Measurements from ENCODE around the gene CD3D. TPM values are rescaled to one million over a fixed set of nuclear protein-coding genes. Genes with fewer than 3 reads are reported as not detected.

CD3D gene
- total RNA-seq, 1 experiment from 2014 or later = 3.7 TPM

DNA sequence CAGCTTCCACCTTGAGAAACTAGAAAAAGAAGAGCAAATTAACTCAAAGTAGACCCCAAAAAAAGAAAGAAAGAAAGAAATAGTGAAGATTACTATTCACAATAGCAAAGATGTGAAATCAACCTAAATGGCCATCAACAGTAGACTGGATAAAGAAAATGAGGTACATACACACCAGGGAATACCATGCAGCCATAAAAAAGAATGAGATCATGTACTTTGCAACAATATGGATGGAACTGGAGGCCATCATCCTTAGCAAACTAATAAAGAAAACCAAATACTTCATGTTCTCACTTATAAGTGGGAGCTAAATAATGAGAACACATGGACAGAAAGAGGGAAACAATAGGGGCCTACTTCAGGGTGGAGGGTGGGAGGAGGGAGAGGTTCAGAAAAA, 13.8 kb downstream of the CD3D start:
- H2AFZ ChIP-seq (ENCODE audit: low read length) = no peak overlapping the region
- H3K79me2 ChIP-seq (ENCODE audit: low read length) = no peaks in the 10 kb centered on the region
- H4K20me1 ChIP-seq (ENCODE audit: insufficient read depth, low read depth, low read length) = no peaks in the 10 kb centered on the region
- H3K4me2 ChIP-seq (ENCODE audit: low read depth, low read length, poor library complexity, severe bottlenecking) = no peak overlapping the region
- no peaks in the 10 kb centered on the region; the same call in 1 of the 2 replicates for H3K9me2 ChIP-seq (replicated peaks; ENCODE audit: insufficient read depth, low read length)
- no peak overlapping the region for H3K9ac ChIP-seq (ENCODE audit: low read length)
- H3K27ac ChIP-seq (ENCODE audit: low read length) = no peak overlapping the region
- no peak overlapping the region for H3K4me3 ChIP-seq (ENCODE audit: low read length)
- no peaks in the 10 kb centered on the region for H3K36me3 ChIP-seq (ENCODE audit: insufficient read depth, low read length)
- no peaks in the 10 kb centered on the region for H3K9me3 ChIP-seq (ENCODE audit: low read length)
- no peaks in the 10 kb centered on the region for H3K27me3 ChIP-seq (ENCODE audit: low read length)
- H3K4me1 ChIP-seq (ENCODE audit: low read length) = no peaks in the 10 kb centered on the region
- no peak for DNase-seq

DNA sequence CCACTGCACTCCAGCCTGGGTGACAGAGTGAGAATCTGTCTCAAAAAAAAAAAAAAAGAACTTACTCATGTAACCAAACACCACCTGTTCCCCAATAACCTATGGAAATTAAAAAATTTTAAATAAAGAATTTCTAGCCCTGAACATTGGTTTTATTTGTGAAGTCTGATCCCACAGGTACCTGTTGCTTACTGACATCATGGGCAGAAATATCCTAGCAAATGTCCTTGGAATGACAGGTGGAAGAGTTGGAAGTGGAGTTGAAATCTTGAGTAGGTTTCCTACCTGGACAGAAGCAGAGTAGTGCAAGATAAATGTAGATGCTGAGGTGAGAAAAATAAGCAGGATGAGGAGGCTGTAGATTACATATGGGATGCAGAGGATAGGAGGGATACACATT, 17.2 kb downstream of the CD3D start:
- H3K9me2 ChIP-seq (replicated peaks; ENCODE audit: insufficient read depth, low read length) = no peaks in the 10 kb centered on the region
- H3K79me2 ChIP-seq (ENCODE audit: low read length) = no peaks in the 10 kb centered on the region
- no peak overlapping the region for H2AFZ ChIP-seq (ENCODE audit: low read length)
- no peak overlapping the region for H3K4me2 ChIP-seq (ENCODE audit: low read depth, low read length, poor library complexity, severe bottlenecking)
- no peak overlapping the region for H3K4me3 ChIP-seq (ENCODE audit: low read length)
- DNase-seq = no peak
- no peaks in the 10 kb centered on the region for H3K36me3 ChIP-seq (ENCODE audit: insufficient read depth, low read length)
- no peaks in the 10 kb centered on the region for H4K20me1 ChIP-seq (ENCODE audit: insufficient read depth, low read depth, low read length)
- H3K4me1 ChIP-seq (ENCODE audit: low read length) = peaks cover 16% of the 10 kb centered on the region
- H3K9ac ChIP-seq (ENCODE audit: low read length) = no peak overlapping the region
- H3K9me3 ChIP-seq (ENCODE audit: low read length) = no peaks in the 10 kb centered on the region
- no peaks in the 10 kb centered on the region for H3K27me3 ChIP-seq (ENCODE audit: low read length)
- H3K27ac ChIP-seq (ENCODE audit: low read length) = no peak overlapping the region

DNA sequence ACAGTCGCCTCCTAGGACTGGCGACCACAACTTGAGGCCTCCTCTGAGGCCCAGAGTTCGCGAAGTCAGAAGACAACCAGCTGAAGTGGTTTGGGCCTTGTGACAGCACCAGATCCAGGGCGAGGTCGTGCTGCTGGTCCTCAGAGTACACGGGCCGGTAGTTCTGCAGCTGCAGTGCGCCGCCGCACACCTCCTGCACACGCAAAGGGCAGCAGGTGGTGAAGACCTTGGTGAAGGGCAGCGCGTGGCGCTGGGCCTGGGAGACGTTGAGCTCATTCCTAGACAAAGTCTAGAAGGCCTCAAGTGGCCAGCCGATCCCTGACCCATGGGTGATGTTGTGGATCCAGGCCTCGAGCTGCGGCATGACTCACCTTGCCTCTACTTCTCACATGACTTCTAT, 19.8 kb downstream of the CD3D start:
- H3K9ac ChIP-seq (ENCODE audit: low read length) = no peak overlapping the region
- peaks cover 42% of the 10 kb centered on the region for H3K4me1 ChIP-seq (ENCODE audit: low read length)
- H2AFZ ChIP-seq (ENCODE audit: low read length) = no peak overlapping the region
- no peaks in the 10 kb centered on the region for H3K9me2 ChIP-seq (replicated peaks; ENCODE audit: insufficient read depth, low read length)
- H3K27ac ChIP-seq (ENCODE audit: low read length) = no peak overlapping the region
- H4K20me1 ChIP-seq (ENCODE audit: insufficient read depth, low read depth, low read length) = no peaks in the 10 kb centered on the region
- H3K4me3 ChIP-seq (ENCODE audit: low read length) = no peak overlapping the region
- no peak overlapping the region for H3K4me2 ChIP-seq (ENCODE audit: low read depth, low read length, poor library complexity, severe bottlenecking)
- no peak for DNase-seq
- H3K36me3 ChIP-seq (ENCODE audit: insufficient read depth, low read length) = no peaks in the 10 kb centered on the region
- no peaks in the 10 kb centered on the region for H3K27me3 ChIP-seq (ENCODE audit: low read length)
- no peaks in the 10 kb centered on the region for H3K9me3 ChIP-seq (ENCODE audit: low read length)
- H3K79me2 ChIP-seq (ENCODE audit: low read length) = no peaks in the 10 kb centered on the region

DNA sequence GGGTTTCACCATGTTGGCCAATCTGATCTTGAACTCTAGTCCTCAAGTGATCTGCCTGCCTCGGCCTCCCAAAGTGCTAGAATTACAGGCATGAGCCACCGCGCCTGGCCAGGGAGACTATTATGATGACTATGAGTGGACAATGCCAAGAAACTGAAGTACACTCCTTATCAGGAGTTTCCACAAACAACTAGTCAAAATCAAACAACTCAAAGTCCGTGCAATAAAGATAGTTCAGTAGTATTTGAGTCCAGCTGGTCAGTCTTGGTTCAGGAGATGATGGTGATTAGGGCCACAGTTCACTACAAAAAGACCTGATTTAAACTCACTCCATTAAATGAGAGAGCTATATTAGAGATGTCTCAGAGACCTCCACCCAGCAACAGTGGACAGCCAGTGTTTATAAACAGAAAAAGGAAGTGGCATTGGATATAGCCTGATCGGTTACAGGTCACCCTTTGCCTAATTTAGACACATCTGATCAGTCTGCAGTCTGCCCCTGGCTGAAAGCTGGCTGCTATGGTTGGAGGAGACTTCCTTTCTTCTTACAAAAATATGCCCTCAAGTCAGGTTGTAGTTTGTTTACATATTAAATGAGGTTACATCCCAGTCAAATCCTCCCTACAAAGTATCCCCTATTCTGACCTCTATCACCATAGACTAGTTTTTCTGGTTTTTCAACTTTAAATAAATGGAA, 21.0 kb downstream of the CD3D start:
- Histone ChIP-seq H3K27me3 (ENCODE audit: low read length) (no peaks in the 10 kb centered on the region), H3K4me3 (ENCODE audit: low read length) (no peak overlapping the region), H4K20me1 (ENCODE audit: insufficient read depth, low read depth, low read length) (no peaks in the 10 kb centered on the region), H3K4me2 (ENCODE audit: low read depth, low read length, poor library complexity, severe bottlenecking) (no peak overlapping the region), H3K9me2 (replicated peaks; ENCODE audit: insufficient read depth, low read length) (no peaks in the 10 kb centered on the region), H3K4me1 (ENCODE audit: low read length) (peaks cover 52% of the 10 kb centered on the region), H3K27ac (ENCODE audit: low read length) (peak overlapping the region; percentile 100), H3K79me2 (ENCODE audit: low read length) (no peaks in the 10 kb centered on the region), H3K36me3 (ENCODE audit: insufficient read depth, low read length) (no peaks in the 10 kb centered on the region), H3K9me3 (ENCODE audit: low read length) (no peaks in the 10 kb centered on the region), H2AFZ (ENCODE audit: low read length) (no peak overlapping the region), H3K9ac (ENCODE audit: low read length) (no peak overlapping the region; the same call in 1 of the 2 replicates)
- peak; percentile 53 for DNase-seq

DNA sequence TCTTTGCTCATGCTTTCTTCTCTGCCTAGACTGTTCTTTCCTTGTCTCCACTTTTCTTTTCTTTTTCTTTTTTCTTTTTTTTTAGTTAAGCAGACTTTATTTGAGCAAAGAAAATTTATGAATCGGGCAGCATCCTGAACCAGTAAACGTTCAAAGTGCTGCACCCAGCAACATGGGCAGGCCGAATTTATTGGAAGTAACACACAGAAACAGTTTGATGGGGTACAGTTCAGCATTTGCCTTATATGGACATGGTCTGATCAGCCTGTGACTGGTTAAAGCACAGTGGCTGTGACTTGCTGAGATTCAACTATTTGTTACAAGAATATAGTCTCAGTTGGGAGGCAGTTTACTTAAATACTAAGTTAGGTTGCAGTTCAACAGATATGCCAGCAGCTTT, 22.0 kb downstream of the CD3D start:
- no peak overlapping the region for H3K4me2 ChIP-seq (ENCODE audit: low read depth, low read length, poor library complexity, severe bottlenecking)

DNA sequence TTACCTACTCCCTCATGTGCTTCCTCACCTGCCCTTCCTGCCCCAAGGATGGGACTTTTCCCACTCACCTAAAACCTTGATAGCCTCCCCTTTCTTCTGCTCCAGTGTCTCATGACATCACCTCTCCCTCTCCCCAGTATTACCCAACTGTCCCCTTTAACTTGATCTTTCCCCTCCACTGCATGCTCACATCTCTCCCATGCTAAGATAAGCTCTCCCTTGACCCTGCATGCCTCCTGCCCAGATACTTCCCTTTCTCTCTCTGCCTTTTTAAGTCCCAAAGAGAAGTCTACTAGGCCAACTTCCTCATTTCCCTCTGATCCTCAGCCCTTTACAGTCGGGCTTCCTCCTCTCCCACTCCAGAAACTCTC, 23.2 kb downstream of the CD3D start:
- Histone ChIP-seq H3K4me3 (ENCODE audit: low read length) (peak overlapping the region; percentile 44), H3K27me3 (ENCODE audit: low read length) (no peaks in the 10 kb centered on the region), H3K79me2 (ENCODE audit: low read length) (no peaks in the 10 kb centered on the region), H3K4me1 (ENCODE audit: low read length) (peaks cover 72% of the 10 kb centered on the region), H3K36me3 (ENCODE audit: insufficient read depth, low read length) (no peaks in the 10 kb centered on the region), H3K4me2 (ENCODE audit: low read depth, low read length, poor library complexity, severe bottlenecking) (peak overlapping the region; percentile 66), H3K9ac (ENCODE audit: low read length) (peak overlapping the region; percentile 52), H3K9me3 (ENCODE audit: low read length) (no peaks in the 10 kb centered on the region), H2AFZ (ENCODE audit: low read length) (peak overlapping the region; percentile 43; the same call in 1 of the 2 replicates), H3K9me2 (replicated peaks; ENCODE audit: insufficient read depth, low read length) (no peaks in the 10 kb centered on the region), H3K27ac (ENCODE audit: low read length) (peak overlapping the region; percentile 100), H4K20me1 (ENCODE audit: insufficient read depth, low read depth, low read length) (no peaks in the 10 kb centered on the region)
- peak; percentile 60 for DNase-seq

More for the DNA sequence above, 22.0 kb downstream of the CD3D start:
- peak overlapping the region; percentile 100 for H3K27ac ChIP-seq (ENCODE audit: low read length)
- no peaks in the 10 kb centered on the region for H4K20me1 ChIP-seq (ENCODE audit: insufficient read depth, low read depth, low read length)
- DNase-seq = no peak
- no peak overlapping the region for H2AFZ ChIP-seq (ENCODE audit: low read length)
- no peaks in the 10 kb centered on the region for H3K79me2 ChIP-seq (ENCODE audit: low read length)
- no peak overlapping the region for H3K4me3 ChIP-seq (ENCODE audit: low read length)
- no peaks in the 10 kb centered on the region for H3K27me3 ChIP-seq (ENCODE audit: low read length)
- no peak overlapping the region for H3K9ac ChIP-seq (ENCODE audit: low read length)
- H3K4me1 ChIP-seq (ENCODE audit: low read length) = peaks cover 61% of the 10 kb centered on the region
- no peaks in the 10 kb centered on the region for H3K36me3 ChIP-seq (ENCODE audit: insufficient read depth, low read length)
- H3K9me3 ChIP-seq (ENCODE audit: low read length) = no peaks in the 10 kb centered on the region
- no peaks in the 10 kb centered on the region for H3K9me2 ChIP-seq (replicated peaks; ENCODE audit: insufficient read depth, low read length)

DNA sequence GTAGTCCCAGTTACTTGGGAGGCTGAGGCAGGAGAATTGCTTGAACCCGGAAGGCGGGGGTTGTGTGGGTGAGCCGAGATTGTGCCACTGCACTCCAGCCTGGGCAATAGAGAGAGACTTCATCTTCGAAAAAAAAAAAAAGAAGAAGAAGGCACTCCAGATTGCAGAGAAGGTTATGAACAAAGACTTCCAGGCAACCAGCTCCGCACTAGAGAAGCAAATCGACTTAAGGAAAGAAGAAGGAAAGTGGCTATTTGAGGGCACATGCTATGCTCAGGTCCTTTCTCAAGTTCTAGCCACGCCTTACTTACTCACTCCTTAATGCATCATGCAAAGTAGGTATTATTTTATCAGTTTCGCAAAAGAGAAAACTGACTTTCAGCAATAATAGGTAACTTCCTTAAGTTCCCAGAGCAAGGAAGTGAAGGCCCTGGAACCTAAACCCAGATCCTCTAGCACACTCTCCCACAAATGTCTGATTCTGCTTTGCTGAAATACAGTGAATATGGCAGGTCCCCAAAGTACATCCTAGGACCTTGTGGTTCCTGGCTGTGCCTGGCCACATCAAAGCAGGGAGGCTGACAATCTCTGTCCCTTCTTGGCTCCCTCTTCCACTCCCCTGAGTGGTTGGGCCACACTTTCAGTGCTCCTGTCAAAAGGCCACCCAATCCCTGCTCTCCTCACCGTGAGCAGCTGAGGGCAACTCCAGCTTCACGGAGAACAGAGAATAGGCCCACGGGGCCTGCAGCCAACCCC, 23.7 kb downstream of the CD3D start:
- H3K79me2 ChIP-seq (ENCODE audit: low read length) = no peaks in the 10 kb centered on the region
- H2AFZ ChIP-seq (ENCODE audit: low read length) = no peak overlapping the region
- peak overlapping the region; percentile 100 for H3K27ac ChIP-seq (ENCODE audit: low read length)

DNA sequence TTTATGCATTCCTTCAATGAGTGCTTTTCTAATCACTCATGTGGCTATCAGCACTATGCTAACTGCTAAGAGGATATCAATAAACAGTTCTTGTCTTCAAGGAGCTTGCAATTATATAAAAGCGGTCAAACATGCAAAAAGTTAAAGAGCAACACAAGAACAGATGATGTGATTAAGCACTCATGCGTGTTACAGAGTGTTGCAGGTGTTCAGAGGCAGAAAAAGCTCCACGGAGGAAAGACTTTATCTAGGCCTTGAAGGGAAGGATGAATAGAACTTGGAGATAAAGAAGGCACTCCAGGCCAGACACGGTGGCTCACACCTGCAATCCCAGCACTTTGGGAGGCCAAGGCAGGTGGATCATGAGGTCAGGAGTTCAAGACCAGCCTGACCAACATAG, 24.4 kb downstream of the CD3D start:
- no peaks in the 10 kb centered on the region for H3K36me3 ChIP-seq (ENCODE audit: insufficient read depth, low read length)
- H3K79me2 ChIP-seq (ENCODE audit: low read length) = no peaks in the 10 kb centered on the region
- H3K27ac ChIP-seq (ENCODE audit: low read length) = peak overlapping the region; percentile 100
- H3K4me2 ChIP-seq (ENCODE audit: low read depth, low read length, poor library complexity, severe bottlenecking) = peak overlapping the region; percentile 66
- peak overlapping the region; percentile 44; the same call in 1 of the 2 replicates for H3K4me3 ChIP-seq (ENCODE audit: low read length)
- H3K9me3 ChIP-seq (ENCODE audit: low read length) = no peaks in the 10 kb centered on the region
- no peaks in the 10 kb centered on the region for H3K9me2 ChIP-seq (replicated peaks; ENCODE audit: insufficient read depth, low read length)
- H3K27me3 ChIP-seq (ENCODE audit: low read length) = no peaks in the 10 kb centered on the region
- no peak overlapping the region for H2AFZ ChIP-seq (ENCODE audit: low read length)
- H3K9ac ChIP-seq (ENCODE audit: low read length) = peak overlapping the region; percentile 52
- H4K20me1 ChIP-seq (ENCODE audit: insufficient read depth, low read depth, low read length) = no peaks in the 10 kb centered on the region
- H3K4me1 ChIP-seq (ENCODE audit: low read length) = peaks cover 84% of the 10 kb centered on the region
- peak; percentile 72 for DNase-seq

More for the DNA sequence above, 23.7 kb downstream of the CD3D start:
- no peaks in the 10 kb centered on the region for H3K27me3 ChIP-seq (ENCODE audit: low read length)
- peak; percentile 70 for DNase-seq
- H3K4me1 ChIP-seq (ENCODE audit: low read length) = peaks cover 78% of the 10 kb centered on the region
- H3K9ac ChIP-seq (ENCODE audit: low read length) = peak overlapping the region; percentile 52
- H3K9me3 ChIP-seq (ENCODE audit: low read length) = no peaks in the 10 kb centered on the region
- no peaks in the 10 kb centered on the region for H4K20me1 ChIP-seq (ENCODE audit: insufficient read depth, low read depth, low read length)
- H3K4me2 ChIP-seq (ENCODE audit: low read depth, low read length, poor library complexity, severe bottlenecking) = peak overlapping the region; percentile 66
- no peaks in the 10 kb centered on the region for H3K36me3 ChIP-seq (ENCODE audit: insufficient read depth, low read length)
- no peaks in the 10 kb centered on the region for H3K9me2 ChIP-seq (replicated peaks; ENCODE audit: insufficient read depth, low read length)
- H3K4me3 ChIP-seq (ENCODE audit: low read length) = peak overlapping the region; percentile 44
